Astrocyte (in vitro differentiated cells and primary cell): Measurements from ENCODE around the gene PARD3B. TPM values are rescaled to one million over a fixed set of nuclear protein-coding genes. Genes with fewer than 3 reads are reported as not detected.

Experiments used
- DNase-seq: peaks from one replicate; pipeline ENCODE4 v3.0.0-alpha.2; 2010; ENCODE audit warnings: low read depth
- FAIRE-seq: peaks from 2 replicates; lab custom pipeline; 2011; peaks lifted over from hg19 to GRCh38; lab: Jason Lieb, UNC
- H2AFZ ChIP-seq: 2 replicates; pipeline ENCODE4 v1.6.0; 2012; ENCODE audit warnings: low read depth, low read length, inconsistent platforms
- H3K27ac ChIP-seq: 2 replicates; pipeline ENCODE4 v1.5.1; 2011; ENCODE audit warnings: low read depth, low read length, inconsistent platforms
- H3K27me3 ChIP-seq: 2 replicates; pipeline ENCODE4 v1.6.0; 2011; ENCODE audit warnings: low read length, inconsistent platforms; ENCODE audit not compliant: insufficient read depth
- H3K36me3 ChIP-seq: 2 replicates; pipeline ENCODE4 v1.5.1; 2011; ENCODE audit warnings: low read length, inconsistent platforms; ENCODE audit not compliant: insufficient read depth
- H3K4me1 ChIP-seq: 2 replicates; pipeline ENCODE4 v1.5.1; 2011; ENCODE audit warnings: low read length, inconsistent platforms; ENCODE audit not compliant: insufficient read depth
- H3K4me2 ChIP-seq: 2 replicates; pipeline ENCODE4 v1.6.0; 2012; ENCODE audit warnings: low read length, inconsistent platforms
- H3K4me3 ChIP-seq: 2 replicates; pipeline ENCODE4 v1.5.1; 2011; ENCODE audit warnings: low read depth, mild to moderate bottlenecking, low read length, inconsistent platforms; ENCODE audit not compliant: insufficient read depth
- H3K79me2 ChIP-seq: 2 replicates; pipeline ENCODE4 v1.6.0; 2012; ENCODE audit warnings: mild to moderate bottlenecking, low read length, inconsistent platforms; ENCODE audit not compliant: insufficient read depth
- H3K9ac ChIP-seq: 2 replicates; pipeline ENCODE4 v1.6.0; 2012; ENCODE audit warnings: mild to moderate bottlenecking, low read length, inconsistent platforms
- H3K9me3 ChIP-seq: 2 replicates; pipeline ENCODE4 v1.5.1; 2012; ENCODE audit warnings: low read depth, mild to moderate bottlenecking, low read length, inconsistent platforms; ENCODE audit not compliant: insufficient read depth
- H4K20me1 ChIP-seq: 2 replicates; pipeline ENCODE4 v1.6.0; 2012; ENCODE audit warnings: low read length, inconsistent platforms; ENCODE audit not compliant: insufficient read depth
- H3K27ac Mint-ChIP-seq: one replicate; pipeline ENCODE4 v1.8.0; 2021; ENCODE audit warnings: mild to moderate bottlenecking, mixed read lengths; ENCODE audit not compliant: unreplicated experiment
- H3K27me3 Mint-ChIP-seq: one replicate; pipeline ENCODE4 v1.8.0; 2021; ENCODE audit warnings: low read depth, mixed read lengths; ENCODE audit not compliant: unreplicated experiment
- H3K36me3 Mint-ChIP-seq: one replicate; pipeline ENCODE4 v1.8.0; 2021; ENCODE audit warnings: low read depth, mixed read lengths; ENCODE audit not compliant: unreplicated experiment
- H3K4me1 Mint-ChIP-seq: one replicate; pipeline ENCODE4 v1.8.0; 2021; ENCODE audit warnings: low read depth, mixed read lengths; ENCODE audit not compliant: unreplicated experiment
- H3K4me3 Mint-ChIP-seq: one replicate; pipeline ENCODE4 v1.8.0; 2021; ENCODE audit warnings: mild to moderate bottlenecking, moderate library complexity, mixed read lengths; ENCODE audit not compliant: unreplicated experiment
- H3K9me3 Mint-ChIP-seq: one replicate; pipeline ENCODE4 v1.8.0; 2021; ENCODE audit warnings: mild to moderate bottlenecking, mixed read lengths; ENCODE audit not compliant: unreplicated experiment
- CTCF ChIP-seq: IDR thresholded peaks from 2 replicates; pipeline ENCODE4 v1.5.1; 2011; ENCODE audit warnings: low read depth, mild to moderate bottlenecking, inconsistent platforms, low read length, moderate library complexity; ENCODE audit not compliant: insufficient read depth
- EZH2 ChIP-seq: IDR thresholded peaks from 2 replicates; pipeline ENCODE4 v1.6.1; 2012; ENCODE audit warnings: mild to moderate bottlenecking, low read length, inconsistent platforms; ENCODE audit not compliant: insufficient read depth
- total RNA-seq: library from RNA; stranded (reverse); gene quantifications from 2 replicates; pipeline ENCODE4 v1.2.1, GENCODE V29; 2021

The PARD3B gene
- total RNA-seq, 1 donor from 2014 or later, result 6.5 TPM

- no peaks in the 10 kb centered on the region for H3K27me3 ChIP-seq
- no peak for DNase-seq
- no peaks in the 10 kb centered on the region for H3K9me3 Mint-ChIP-seq
- no peaks in the 10 kb centered on the region for H3K4me1 ChIP-seq
- TF ChIP-seq CTCF (no peak), EZH2 (no peak)
- H3K9me3 ChIP-seq, result no peaks in the 10 kb centered on the region
- no peaks in the 10 kb centered on the region for H3K36me3 ChIP-seq
- no peaks in the 10 kb centered on the region for H3K79me2 ChIP-seq
- H3K4me3 Mint-ChIP-seq, result no peak overlapping the region
- no peak overlapping the region for H2AFZ ChIP-seq
- no peaks in the 10 kb centered on the region for H3K27me3 Mint-ChIP-seq
- no peaks in the 10 kb centered on the region for H4K20me1 ChIP-seq
- no peaks in the 10 kb centered on the region for H3K36me3 Mint-ChIP-seq
- FAIRE-seq, result peak; percentile 17
- H3K9ac ChIP-seq, result no peak overlapping the region
- no peak overlapping the region for H3K4me2 ChIP-seq
- H3K27ac ChIP-seq, result no peak overlapping the region
- H3K27ac Mint-ChIP-seq, result no peak overlapping the region
- no peaks in the 10 kb centered on the region for H3K4me1 Mint-ChIP-seq
- H3K4me3 ChIP-seq, result no peak overlapping the region
Measured at GRCh38 chr2:205343103-205343502, 797.8 kb downstream of the PARD3B start.

- H3K27ac ChIP-seq, result no peak overlapping the region
- no peak overlapping the region for H2AFZ ChIP-seq
- H3K4me3 ChIP-seq, result no peak overlapping the region
- FAIRE-seq (no peak), DNase-seq (no peak)
- H3K9me3 ChIP-seq, result no peaks in the 10 kb centered on the region
- no peaks in the 10 kb centered on the region for H3K36me3 ChIP-seq
- Mint-ChIP-seq H3K27ac (no peak overlapping the region), H3K27me3 (no peaks in the 10 kb centered on the region), H3K36me3 (no peaks in the 10 kb centered on the region), H3K4me1 (no peaks in the 10 kb centered on the region), H3K4me3 (no peak overlapping the region), H3K9me3 (no peaks in the 10 kb centered on the region)
- no peak for TF ChIP-seq EZH2
- TF ChIP-seq CTCF, result no peak
- no peak overlapping the region for H3K4me2 ChIP-seq
- no peaks in the 10 kb centered on the region for H3K4me1 ChIP-seq
- H3K9ac ChIP-seq, result no peak overlapping the region
- no peaks in the 10 kb centered on the region for H3K27me3 ChIP-seq
- H4K20me1 ChIP-seq, result no peaks in the 10 kb centered on the region
- no peaks in the 10 kb centered on the region for H3K79me2 ChIP-seq
Measured at GRCh38 chr2:205346649-205347048, 801.4 kb downstream of the PARD3B start.

DNA sequence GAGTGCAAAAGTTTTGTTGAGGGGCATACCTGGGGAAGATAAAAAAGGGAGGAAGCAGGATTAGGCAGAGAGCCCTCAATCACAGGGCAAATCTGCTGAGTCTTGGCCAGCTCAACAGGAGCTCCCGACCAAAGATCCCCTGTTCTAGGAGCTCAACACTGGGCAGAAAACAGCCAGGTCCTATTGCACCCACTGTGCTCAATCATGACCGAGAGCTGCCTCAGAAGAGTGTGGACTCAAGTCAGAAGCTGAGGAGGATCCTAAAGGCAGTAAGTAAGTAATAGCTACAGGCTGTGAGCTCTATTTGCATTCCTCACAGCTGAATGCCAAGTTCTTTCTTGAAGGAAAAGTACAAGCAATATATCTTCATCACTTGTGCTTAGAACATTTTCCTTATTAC is 802.6 kb downstream of the PARD3B start:
- no peak overlapping the region for H3K4me2 ChIP-seq
- no peak overlapping the region for H2AFZ ChIP-seq
- no peaks in the 10 kb centered on the region for H3K36me3 ChIP-seq
- H4K20me1 ChIP-seq, result no peaks in the 10 kb centered on the region
- H3K4me1 ChIP-seq, result no peaks in the 10 kb centered on the region
- H3K9me3 ChIP-seq, result no peaks in the 10 kb centered on the region
- Mint-ChIP-seq H3K27me3 (no peaks in the 10 kb centered on the region), H3K4me3 (no peak overlapping the region), H3K36me3 (no peaks in the 10 kb centered on the region), H3K9me3 (no peaks in the 10 kb centered on the region), H3K4me1 (peaks cover 3% of the 10 kb centered on the region), H3K27ac (no peak overlapping the region)
- no peaks in the 10 kb centered on the region for H3K79me2 ChIP-seq
- DNase-seq, result no peak
- no peaks in the 10 kb centered on the region for H3K27me3 ChIP-seq
- no peak overlapping the region for H3K4me3 ChIP-seq
- H3K9ac ChIP-seq, result no peak overlapping the region
- no peak overlapping the region for H3K27ac ChIP-seq
- TF ChIP-seq CTCF, result no peak
- no peak for FAIRE-seq
